Prostate gland (tissue), 2 donors: Measurements from ENCODE around the gene FMNL2. TPM values are rescaled to one million over a fixed set of nuclear protein-coding genes. Genes with fewer than 3 reads are reported as not detected.

Experiments
- DNase-seq: peaks from one replicate; pipeline ENCODE4 v3.0.0-alpha.2; 2019; ENCODE audit warnings: low spot score
- H3K27ac ChIP-seq, 2 donors: fragments of 200-600 bp; sonication (generic); 2 replicates each; pipeline ENCODE4 v1.5.1; 2017 to 2019
- H3K27me3 ChIP-seq: fragments of 200-600 bp; sonication (generic); replicated peaks from 2 replicates; pipeline ENCODE4 v1.5.1; 2019; ENCODE audit not compliant: insufficient read depth
- H3K36me3 ChIP-seq, 2 donors: fragments of 200-600 bp; sonication (generic); 1 replicate in 1 of 2; 2 replicates in 1 of 2; pipeline versions ENCODE4 v1.5.1 to v1.8.1; 2017 to 2019
- H3K4me1 ChIP-seq: fragments of 200-600 bp; sonication (generic); replicated peaks from 2 replicates; pipeline ENCODE4 v1.5.1; 2019
- H3K4me3 ChIP-seq, 2 donors: fragments of 200-600 bp; sonication (generic); 2 replicates each; pipeline ENCODE4 v1.5.1; 2017 to 2019
- H3K9me3 ChIP-seq: fragments of 200-600 bp; sonication (generic); 2 replicates; pipeline ENCODE4 v1.5.1; 2017
- CTCF ChIP-seq, 4 experiments: fragments of 200-600 bp in 2 of 4; fragments of 450-650 bp in 2 of 4; sonication (generic) in 2 of 4; IDR thresholded peaks; 1 replicate in 3 of 4; 2 replicates in 1 of 4; pipeline ENCODE4 v1.5.1; 2016 to 2019; ENCODE audit warnings: antibody characterized with exemption in 4 of 4, mild to moderate bottlenecking in 2 of 4, moderate library complexity in 2 of 4
- POLR2A ChIP-seq: fragments of 450-650 bp; IDR thresholded peaks from one replicate; pipeline ENCODE4 v1.6.1; 2016; ENCODE audit warnings: antibody characterized with exemption, mild to moderate bottlenecking
- POLR2AphosphoS5 ChIP-seq: sonication (generic); formaldehyde crosslinking; IDR thresholded peaks from one replicate; pipeline ENCODE4 v1.6.1; 2017; ENCODE audit warnings: antibody characterized with exemption
- WGBS: methylation state at CpG from one replicate; pipeline ENCODE4 v1.1.5; 2018; 5-methylcytosine and 5-hydroxymethylcytosine counted together
- intact Hi-C: fragments of 100-400 bp; cut with DNase I; formaldehyde crosslinking; loops from one replicate; pipeline ENCODE4 v1.14.2; 2022
- total RNA-seq, 2 donors: library from RNA; depleted of rRNA; stranded (reverse); fragments of >200 nt; gene quantifications; one replicate each; pipeline ENCODE4 v1.1.0, GENCODE V29; 2016

FMNL2 gene
- total RNA-seq, 2 donors from 2014 or later, result 9.8 to 19.4 TPM

GRCh38 chr2:152565884-152566727 is 231.1 kb downstream of the FMNL2 start:
- 70% methylated on average over 9 of the region's 9 CpGs for WGBS

DNA sequence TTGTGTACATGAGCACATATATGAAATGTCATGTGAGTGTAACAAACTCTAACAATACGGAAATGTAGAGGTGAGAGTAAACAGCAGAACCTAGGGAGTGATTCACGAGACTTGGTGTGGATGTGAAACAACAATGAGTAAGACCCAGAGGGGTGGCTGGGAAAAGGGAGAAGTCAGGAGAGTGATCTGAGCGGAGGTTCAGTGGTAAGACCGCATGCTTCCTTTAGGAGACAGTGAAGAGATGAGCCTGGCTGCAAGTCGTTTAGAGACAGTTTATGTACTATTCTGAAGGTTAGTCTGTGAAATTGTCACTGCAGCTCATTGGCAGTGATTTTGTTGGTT is 231.7 kb downstream of the FMNL2 start:
- no peak for DNase-seq
- intact Hi-C loops, result no loop called here
- H3K27me3 ChIP-seq, result no peaks in the 10 kb centered on the region
- no peaks in the 10 kb centered on the region for H3K9me3 ChIP-seq
- 80% methylated on average over 5 of the region's 5 CpGs for WGBS
- H3K4me1 ChIP-seq, result no peaks in the 10 kb centered on the region
- no peak overlapping the region for H3K27ac ChIP-seq
- H3K4me3 ChIP-seq, result no peak overlapping the region
- H3K36me3 ChIP-seq, result no peaks in the 10 kb centered on the region
- TF ChIP-seq CTCF (IDR thresholded peaks at IDR 0.05) (no peak), POLR2AphosphoS5 (no peak), POLR2A (no peak)

More at GRCh38 chr2:152565884-152566727, 231.1 kb downstream of the FMNL2 start:
- Histone ChIP-seq H3K4me1 (no peaks in the 10 kb centered on the region), H3K36me3 (no peaks in the 10 kb centered on the region), H3K27ac (no peak overlapping the region), H3K9me3 (no peaks in the 10 kb centered on the region), H3K4me3 (no peak overlapping the region), H3K27me3 (no peaks in the 10 kb centered on the region)
- intact Hi-C loops, result no loop called here
- DNase-seq, result no peak
- TF ChIP-seq CTCF (IDR thresholded peaks at IDR 0.05) (no peak), POLR2A (no peak), POLR2AphosphoS5 (no peak)

- no peaks in the 10 kb centered on the region for H3K9me3 ChIP-seq
- H3K4me1 ChIP-seq, result no peaks in the 10 kb centered on the region
- no peak for DNase-seq
- no peaks in the 10 kb centered on the region for H3K36me3 ChIP-seq
- intact Hi-C loops, result no loop called here
- H3K27ac ChIP-seq, result no peak overlapping the region
- WGBS, result 93% methylated on average over 3 of the region's 3 CpGs
- H3K4me3 ChIP-seq, result no peak overlapping the region
- TF ChIP-seq POLR2A, result no peak
- TF ChIP-seq CTCF (IDR thresholded peaks at IDR 0.05), result no peak
- no peak for TF ChIP-seq POLR2AphosphoS5
- no peaks in the 10 kb centered on the region for H3K27me3 ChIP-seq
These were observed 233.6 kb downstream of the FMNL2 start for GRCh38 chr2:152568531-152568930.

GRCh38 chr2:152569186-152569585 is 234.2 kb downstream of the FMNL2 start:
- 93% methylated on average over 7 of the region's 7 CpGs for WGBS
- no peak overlapping the region for H3K27ac ChIP-seq
- H3K27me3 ChIP-seq, result no peaks in the 10 kb centered on the region
- intact Hi-C loops, result no loop called here
- no peaks in the 10 kb centered on the region for H3K4me1 ChIP-seq
- H3K9me3 ChIP-seq, result no peaks in the 10 kb centered on the region
- H3K36me3 ChIP-seq, result no peaks in the 10 kb centered on the region
- no peak overlapping the region for H3K4me3 ChIP-seq
- DNase-seq, result no peak
- TF ChIP-seq CTCF (IDR thresholded peaks at IDR 0.05), result no peak
- no peak for TF ChIP-seq POLR2A
- no peak for TF ChIP-seq POLR2AphosphoS5
